IPS-18c (cell line): ENCODE data around the gene FAM174C.
A peak's percentile ranks its signal among the peaks of the same experiment; 100 is the strongest.

Experiments used
- H3K4me3 ChIP-seq: 2 replicates; pipeline ENCODE4 v1.7.0; 2013; ENCODE audit warnings: low read depth, mild to moderate bottlenecking, low read length, moderate library complexity; ENCODE audit not compliant: insufficient read depth
- H3K9me3 ChIP-seq: one replicate; pipeline ENCODE4 v1.6.1; 2013; ENCODE audit warnings: mild to moderate bottlenecking, low read length, moderate library complexity; ENCODE audit not compliant: control insufficient read depth, insufficient read depth

The FAM174C gene

DNA sequence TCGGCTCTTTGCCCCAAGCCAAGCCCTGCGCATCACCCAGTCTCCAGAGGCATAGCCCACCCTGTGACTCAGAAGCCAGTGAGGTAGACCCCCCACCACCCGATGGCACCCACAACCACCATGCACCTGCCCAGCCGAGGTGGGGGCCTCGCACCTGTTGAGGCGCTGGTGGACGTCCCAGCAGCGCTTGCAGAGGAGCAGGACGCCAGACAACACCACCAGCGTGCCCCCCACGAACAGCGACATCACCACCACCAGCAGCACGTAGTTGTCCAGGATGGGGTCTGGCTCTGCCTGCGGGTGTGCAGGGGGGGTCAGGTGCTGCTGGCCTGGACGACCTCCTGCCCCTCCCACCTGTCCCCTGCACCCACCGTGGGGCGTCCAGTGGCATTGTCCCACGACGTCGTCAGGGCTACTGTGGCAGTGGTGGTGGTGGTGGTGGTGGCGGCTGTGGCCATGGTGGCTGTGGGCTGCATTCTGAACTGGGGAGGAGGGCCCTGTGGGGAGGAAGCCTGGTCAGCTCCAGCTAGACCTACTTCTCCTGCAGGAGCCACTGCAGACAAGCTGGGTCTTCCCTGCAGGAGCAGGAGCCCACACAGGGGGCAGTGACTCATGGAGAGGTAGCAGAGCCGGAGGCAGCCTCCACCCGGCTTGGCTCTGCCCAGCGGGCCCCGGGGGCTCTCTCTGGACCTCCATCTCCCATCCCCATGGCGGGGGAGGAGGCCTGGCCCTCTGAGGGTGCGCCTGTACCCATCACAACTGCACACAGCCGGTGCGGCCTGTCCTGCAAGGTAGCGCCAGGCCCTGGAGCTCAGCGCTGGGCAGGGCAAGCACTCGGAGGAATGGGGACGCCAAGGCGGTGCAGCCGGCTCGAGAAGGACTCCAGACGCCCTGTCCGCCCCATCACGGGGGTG, 39.4 kb upstream of the FAM174C start:
- Histone ChIP-seq H3K9me3 (no peaks in the 10 kb centered on the region), H3K4me3 (peak overlapping the region; percentile 47)

DNA sequence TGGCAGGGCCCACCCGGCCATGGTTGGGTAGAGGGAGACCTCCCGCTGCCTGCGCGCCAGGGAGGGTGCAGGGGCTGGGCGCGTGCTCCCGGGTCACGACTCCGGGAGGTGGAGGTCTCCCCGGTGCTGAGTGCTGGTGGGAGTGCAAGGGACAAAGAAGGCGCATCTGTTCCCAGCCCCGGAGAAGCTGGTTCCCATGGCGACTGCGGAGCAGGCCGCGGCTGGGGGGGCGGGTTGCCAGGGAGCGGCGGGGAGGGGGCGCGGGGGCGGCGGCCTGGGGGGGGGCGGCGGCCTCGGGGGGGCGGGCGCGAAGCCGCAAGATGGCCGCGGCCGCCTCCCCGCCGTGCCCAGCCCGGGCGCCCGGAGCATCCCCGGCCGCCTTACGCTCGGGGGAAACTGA, 38.8 kb upstream of the FAM174C start:
- Histone ChIP-seq H3K9me3 (no peaks in the 10 kb centered on the region), H3K4me3 (peak overlapping the region; percentile 68)

DNA sequence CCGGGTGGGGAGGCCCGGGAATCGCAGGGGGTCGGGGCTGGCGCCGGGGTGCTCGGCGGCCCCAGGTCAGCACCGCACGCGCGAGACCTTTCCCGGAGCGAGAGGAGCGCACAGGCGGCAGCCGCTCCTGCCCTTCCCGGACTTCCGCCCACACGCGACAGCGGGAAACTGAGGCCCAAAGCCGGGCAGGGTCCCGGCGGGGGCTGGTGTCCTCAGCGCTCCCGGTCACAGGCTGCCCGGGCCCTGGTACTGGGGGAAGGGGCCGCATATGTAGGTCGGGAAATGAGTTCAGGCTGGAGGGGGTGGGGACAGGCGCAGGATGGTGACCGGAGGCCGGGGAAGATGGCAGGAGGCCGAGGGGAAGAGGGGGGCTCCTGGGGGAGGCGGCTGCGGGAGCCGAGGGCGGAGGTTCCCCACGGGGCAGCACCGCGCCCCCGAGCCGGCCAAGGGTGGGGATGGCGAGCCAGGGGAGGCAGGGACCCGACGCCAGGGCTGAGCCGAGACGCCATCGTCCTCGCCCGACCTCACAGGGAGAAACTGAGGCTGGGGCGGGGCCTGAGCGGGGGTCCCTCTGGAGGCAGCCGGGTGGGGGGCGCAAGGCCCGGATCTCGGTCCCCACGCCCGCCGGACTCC, 38.2 kb upstream of the FAM174C start:
- no peaks in the 10 kb centered on the region for H3K9me3 ChIP-seq
- peak overlapping the region; percentile 68 for H3K4me3 ChIP-seq

DNA sequence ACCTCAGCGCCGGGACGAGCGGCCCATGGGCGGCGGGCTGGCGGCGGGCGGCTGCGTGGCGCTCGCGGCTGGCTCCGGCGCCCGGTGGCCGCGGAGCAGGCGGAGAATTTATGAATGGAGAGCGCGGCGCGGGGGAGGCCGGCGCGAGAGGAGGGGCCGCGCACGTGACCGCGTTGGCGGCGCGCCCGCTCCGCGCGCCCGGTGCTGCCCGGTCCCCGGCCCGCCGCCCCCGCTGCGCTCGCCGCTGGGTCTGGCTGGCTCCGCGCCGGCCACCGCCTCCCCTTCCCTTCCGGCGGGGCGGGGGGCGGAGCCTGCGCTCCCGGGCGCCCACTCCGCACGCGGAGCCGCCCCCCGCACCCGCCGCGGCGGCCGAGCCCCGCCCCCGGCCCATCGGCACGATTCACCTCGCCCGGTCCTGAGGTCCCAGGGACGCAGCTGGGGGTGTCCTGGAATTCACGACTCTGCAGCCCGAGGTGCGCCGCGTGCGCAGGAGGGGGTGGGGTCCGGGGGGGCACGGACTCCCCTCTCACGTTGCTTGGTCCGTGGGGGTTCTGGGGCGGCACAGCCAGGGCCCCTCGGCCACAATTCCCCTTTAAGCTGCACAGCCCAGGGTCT, 37.5 kb upstream of the FAM174C start, which contains the start of gene CBARP:
Gene CBARP (minus strand): TSS at position 252 of the 615 bp plus-strand sequence. CDS start 1,905 bp downstream, outside the sequence.
- peak within 1 kb of the TSS; percentile 68 for H3K4me3 ChIP-seq
- no peaks in the 10 kb centered on the region for H3K9me3 ChIP-seq

DNA sequence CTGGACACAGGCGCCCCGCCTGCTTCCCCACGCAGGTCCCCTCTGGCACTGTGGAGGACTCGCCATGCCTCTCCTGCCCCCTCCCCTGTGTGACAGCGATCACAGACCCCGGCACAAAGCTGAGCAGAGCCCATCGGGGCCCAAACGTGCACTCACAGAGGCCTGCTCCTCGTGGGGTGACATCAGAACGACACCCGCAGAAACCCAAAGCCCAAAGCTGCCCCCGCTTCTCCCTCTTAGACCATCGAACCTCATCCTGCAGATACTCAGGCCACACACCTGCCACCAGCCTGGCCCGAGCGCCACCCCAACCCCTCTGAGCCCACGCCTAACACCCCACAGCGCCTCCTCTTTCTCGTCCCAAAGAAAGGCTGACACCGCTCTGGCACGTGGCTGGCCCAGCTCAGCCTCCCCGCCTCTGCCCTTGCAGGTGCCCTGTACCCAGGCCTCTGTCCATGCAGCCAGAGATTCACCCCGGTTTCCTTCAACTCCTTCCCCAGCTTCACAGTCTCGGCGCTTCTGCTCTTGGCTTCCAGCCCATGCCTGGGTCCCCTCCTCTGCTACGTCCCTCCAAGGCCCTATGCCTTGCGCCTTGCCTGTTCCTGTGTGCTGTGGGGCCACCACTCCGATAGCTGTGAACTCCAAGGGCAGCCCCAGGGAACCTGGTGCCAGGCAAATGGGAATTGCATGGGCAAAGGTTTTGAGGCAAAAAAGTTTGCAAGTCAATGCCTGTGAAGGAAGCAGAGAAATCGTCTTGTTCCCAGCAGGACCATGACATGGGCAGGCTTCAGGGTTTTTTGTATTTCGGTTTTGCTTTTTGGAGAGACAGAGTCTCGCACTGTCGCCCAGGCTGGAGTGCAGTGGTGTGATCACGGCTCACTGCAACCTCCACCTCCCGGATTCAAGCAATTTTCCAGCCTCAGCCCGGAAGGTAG, 36.7 kb upstream of the FAM174C start:
- peak overlapping the region; percentile 52 for H3K4me3 ChIP-seq
- no peaks in the 10 kb centered on the region for H3K9me3 ChIP-seq

DNA sequence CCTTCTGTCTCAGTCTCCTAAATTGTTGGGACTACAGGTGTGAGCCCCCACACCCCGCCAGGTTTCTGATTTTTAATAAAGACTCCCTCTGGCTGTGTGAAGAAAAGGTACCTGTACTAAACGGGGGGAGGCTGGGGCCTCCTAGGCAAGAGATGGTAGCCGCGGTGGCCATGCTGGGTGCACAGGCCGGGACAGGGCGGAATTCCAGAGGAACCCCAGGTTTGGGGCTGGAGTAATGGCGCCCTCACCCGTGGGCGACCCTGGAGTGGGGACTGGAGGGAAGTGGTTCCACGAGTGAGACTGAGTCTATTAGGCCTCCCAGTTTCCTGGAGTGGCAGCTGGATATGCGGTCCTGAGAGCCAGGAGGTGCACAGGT, 35.9 kb upstream of the FAM174C start:
- Histone ChIP-seq H3K4me3 (peak overlapping the region; percentile 72; the same call in 1 of the 2 replicates), H3K9me3 (no peaks in the 10 kb centered on the region)

DNA sequence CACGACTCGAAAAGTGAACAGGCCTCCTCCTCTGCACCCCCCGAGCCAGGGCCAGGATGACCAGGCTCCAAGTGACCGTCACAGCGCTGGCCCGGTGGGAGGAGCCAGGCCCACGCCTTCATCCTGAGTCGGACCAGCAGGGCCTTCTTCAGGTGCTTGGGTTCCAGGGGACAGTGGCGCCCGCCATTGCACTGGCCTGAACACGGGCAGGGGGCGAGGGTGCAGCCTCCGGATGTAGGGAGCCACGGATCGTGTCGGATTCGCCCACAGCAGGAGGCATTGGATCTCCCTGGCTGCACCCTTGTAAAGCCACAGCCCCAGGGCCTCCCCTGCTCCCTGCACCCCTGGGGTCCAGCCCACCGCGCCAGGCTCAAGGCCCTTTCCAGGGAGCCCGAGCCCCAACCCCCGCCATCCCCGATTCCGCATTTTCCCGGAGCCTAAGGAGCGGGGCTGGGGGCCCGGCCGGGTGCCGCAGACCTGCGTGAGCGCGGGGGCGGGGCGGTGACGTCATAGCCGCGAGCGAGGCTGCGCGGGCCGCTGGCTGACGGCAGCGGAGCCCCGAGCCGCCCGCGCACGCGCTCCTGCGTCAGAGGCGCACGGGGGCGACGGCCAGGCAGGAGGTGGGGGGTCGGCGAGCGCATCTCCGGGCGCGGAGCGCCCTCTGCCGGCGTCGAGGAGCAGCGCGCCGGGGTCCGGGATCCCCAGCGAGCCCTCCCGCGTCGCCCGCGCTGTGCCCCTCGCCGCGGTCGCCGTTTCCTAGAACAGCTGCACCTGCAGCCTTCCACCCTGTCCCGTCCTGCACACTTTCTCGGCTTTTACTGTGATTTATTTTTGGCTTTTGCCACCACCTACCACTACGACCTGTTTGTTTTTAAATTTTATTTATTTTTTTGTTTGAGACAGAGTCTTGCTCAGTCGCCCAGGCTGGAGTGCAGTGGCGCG, 35.3 kb upstream of the FAM174C start:
- H3K4me3 ChIP-seq, result peak overlapping the region; percentile 72
- no peaks in the 10 kb centered on the region for H3K9me3 ChIP-seq

DNA sequence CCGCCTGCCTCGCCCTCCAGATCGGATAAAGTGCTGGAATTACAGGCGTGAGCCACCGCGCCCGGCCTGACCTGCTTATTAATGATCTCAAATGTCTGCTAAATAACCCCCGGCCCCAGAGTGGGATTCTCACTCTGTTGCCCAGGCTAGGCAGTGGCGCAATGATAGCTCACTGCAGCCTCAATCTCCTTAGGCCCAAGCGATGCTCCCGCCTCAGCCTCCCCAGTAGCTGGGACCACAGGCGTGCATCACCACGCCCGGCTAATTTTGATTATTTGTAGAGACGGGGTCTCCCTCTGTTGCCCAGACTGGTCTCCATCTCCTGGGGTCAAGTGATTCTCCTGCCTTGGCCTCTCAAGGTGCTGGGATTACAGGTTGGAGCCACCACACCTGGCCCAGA, 34.4 kb upstream of the FAM174C start:
- Histone ChIP-seq H3K4me3 (no peak overlapping the region; the same call in 1 of the 2 replicates), H3K9me3 (no peaks in the 10 kb centered on the region)

DNA sequence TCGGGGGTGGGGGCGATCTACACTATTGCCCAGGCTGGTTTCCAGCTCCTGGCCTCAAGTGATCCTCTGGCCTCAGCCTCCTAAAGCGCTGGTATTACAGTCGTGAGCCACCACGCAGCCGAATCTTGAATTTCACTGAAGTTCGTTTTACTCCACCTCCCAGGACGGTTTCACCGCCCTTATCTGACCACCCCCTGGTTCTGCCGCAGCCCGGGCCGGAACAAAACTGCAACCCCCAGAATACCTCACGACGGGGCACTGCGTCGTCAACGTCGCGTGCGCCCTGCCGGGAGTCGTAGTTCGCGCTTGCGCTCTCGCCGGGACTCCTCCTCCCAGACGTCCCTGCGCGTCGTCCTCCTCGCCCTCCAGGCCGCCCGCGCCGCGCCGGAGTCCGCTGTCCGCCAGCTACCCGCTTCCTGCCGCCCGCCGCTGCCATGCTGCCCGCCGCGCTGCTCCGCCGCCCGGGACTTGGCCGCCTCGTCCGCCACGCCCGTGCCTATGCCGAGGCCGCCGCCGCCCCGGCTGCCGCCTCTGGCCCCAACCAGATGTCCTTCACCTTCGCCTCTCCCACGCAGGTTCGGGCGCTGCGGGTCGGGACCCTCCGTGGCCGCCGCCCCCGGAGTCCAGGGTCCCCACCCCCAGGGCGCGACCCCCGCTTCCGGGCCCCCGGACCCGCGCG, 33.8 kb upstream of the FAM174C start, which contains the start of gene ATP5F1D:
Gene ATP5F1D (plus strand): TSS at position 335 of the 679 bp plus-strand sequence. CDS start 100 bp downstream, at position 435.
- Histone ChIP-seq H3K4me3 (peak within 1 kb of the TSS; percentile 76), H3K9me3 (no peaks in the 10 kb centered on the region)

DNA sequence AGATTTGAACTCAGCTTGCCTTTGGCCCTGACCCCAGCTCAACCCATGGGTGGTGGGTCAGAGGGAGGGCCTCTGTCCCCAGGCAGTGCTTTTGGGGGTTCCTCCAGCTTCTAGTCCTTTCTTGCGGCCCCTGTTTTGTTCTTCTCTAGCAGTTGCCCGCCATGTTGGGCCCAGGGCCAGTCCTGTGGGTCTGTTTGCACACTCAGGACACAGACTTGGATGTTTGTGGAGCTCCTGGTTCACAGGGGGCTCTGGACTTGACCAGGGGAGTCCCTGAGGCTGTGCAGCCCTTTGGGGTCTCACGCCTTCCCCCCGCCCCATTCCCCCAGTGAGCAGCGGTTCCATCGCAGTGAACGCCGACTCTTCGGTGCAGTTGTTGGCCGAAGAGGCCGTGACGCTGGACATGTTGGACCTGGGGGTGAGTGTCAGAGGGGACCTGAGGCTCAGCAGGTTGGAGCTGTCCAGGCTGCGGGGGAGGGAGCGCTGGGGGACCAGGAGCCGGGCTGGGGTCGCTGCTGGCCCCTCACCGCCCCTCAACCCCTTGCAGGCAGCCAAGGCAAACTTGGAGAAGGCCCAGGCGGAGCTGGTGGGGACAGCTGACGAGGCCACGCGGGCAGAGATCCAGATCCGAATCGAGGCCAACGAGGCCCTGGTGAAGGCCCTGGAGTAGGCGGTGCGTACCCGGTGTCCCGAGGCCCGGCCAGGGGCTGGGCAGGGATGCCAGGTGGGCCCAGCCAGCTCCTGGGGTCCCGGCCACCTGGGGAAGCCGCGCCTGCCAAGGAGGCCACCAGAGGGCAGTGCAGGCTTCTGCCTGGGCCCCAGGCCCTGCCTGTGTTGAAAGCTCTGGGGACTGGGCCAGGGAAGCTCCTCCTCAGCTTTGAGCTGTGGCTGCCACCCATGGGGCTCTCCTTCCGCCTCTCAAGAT, 31.3 kb upstream of the FAM174C start:
- H3K9me3 ChIP-seq, result no peaks in the 10 kb centered on the region
- H3K4me3 ChIP-seq, result no peak overlapping the region

DNA sequence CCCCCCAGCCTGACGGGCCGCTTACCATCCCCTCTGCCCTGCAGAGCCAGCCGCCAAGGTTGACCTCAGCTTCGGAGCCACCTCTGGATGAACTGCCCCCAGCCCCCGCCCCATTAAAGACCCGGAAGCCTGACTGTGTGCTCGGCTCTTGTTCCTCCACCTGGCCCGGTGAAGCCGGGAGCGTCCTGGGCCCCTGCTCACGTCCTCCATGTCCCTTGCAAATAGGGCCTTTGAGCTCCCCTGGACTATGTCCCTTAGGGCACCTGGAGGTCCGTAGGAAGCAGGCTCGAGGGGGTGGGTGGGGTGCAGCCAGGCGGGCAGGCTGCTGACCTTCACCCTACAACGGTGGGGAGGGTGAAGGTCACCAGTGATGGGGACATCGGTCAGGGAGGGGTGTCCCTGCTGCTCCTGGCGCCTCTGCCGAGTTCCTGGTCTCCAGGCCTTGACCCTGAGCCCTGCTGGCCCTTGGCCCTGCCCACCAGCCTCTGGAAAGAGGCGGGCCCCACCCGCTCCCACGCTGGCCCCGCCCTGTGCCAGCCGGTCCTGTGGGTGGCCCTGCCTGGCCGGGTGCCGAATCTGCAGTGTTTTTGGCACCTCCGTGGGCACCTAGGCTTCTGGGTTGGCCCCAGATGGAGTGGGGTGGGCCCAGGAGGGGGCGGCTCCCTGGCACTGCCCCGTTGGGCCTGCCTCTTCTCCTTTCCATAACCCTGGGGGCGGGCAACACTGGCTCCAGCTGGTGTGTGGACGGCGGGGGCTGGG, 30.5 kb upstream of the FAM174C start:
- Histone ChIP-seq H3K4me3 (no peak overlapping the region), H3K9me3 (peaks cover 2% of the 10 kb centered on the region)

DNA sequence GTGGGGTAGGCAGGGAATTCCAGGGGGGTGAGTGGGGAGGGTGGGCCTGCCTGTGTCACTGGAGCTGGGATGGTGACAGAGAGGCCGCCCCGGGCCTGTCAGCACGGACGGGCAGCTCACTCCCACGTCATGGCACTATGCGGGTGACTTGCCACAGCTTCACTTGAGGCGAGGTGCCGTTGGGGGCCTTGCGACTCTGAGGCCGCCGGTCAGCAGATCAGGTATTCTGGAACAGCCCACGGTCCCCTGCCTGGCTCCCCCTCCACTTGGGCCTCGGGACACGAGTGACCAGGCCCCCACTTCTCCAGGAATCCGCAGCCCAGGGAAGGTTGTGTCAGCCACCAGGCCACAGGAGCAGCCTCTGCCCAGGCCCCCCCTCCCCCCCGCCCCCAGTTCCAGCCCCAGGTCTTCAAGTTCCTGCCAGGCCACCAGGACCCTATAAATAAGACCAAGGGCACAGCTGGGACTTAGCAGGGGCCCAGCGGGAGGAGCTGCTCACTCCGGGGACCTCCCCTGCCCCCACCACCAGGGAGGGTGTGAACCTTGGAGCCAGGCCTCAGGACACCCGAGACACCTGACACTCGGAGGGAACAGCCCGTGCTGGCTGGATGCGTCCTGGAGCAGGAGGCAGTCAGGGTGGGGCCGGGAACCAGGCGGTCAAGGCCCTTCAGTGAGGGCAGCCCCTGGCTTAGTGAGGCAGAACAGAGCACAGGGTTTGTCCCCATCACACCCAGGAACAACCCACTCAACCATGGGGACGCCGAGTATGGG, 29.7 kb upstream of the FAM174C start:
- Histone ChIP-seq H3K4me3 (no peak overlapping the region), H3K9me3 (peaks cover 2% of the 10 kb centered on the region)
